HL-60 (cell line): ENCODE data around the gene SNX20.
A peak's percentile ranks its signal among the peaks of the same experiment; 100 is the strongest.

Source experiments
- DNase-seq, 2 experiments: peaks; one replicate each; pipeline ENCODE4 v3.0.0-alpha.2; 2010 to 2020; ENCODE audit warnings: low read depth in 1 of 2, low spot score in 1 of 2
- H3K27ac ChIP-seq: fragments of 250-450 bp; sonication (Bioruptor Pico); replicated peaks from 2 replicates; pipeline ENCODE4 v1.5.1; 2020; ENCODE audit warnings: mild to moderate bottlenecking, moderate library complexity
- H3K27me3 ChIP-seq: fragments of 250-450 bp; sonication (Bioruptor Pico); 2 replicates; pipeline ENCODE4 v1.5.1; 2021; ENCODE audit warnings: mild to moderate bottlenecking, moderate library complexity; ENCODE audit not compliant: insufficient read depth, poor library complexity, severe bottlenecking
- H3K4me3 ChIP-seq: replicated peaks from 2 replicates; pipeline ENCODE4 v1.5.1; 2011; ENCODE audit warnings: mild to moderate bottlenecking, control low read depth, low read length; ENCODE audit not compliant: insufficient read depth
- GABPA ChIP-seq: IDR thresholded peaks from 2 replicates; pipeline ENCODE4 v1.6.1; 2012; ENCODE audit warnings: low read depth
- POLR2AphosphoS5 ChIP-seq: IDR thresholded peaks from 2 replicates; pipeline ENCODE4 v1.6.1; 2012; ENCODE audit warnings: low read depth
- SPI1 ChIP-seq: IDR thresholded peaks from 2 replicates; pipeline ENCODE4 v1.6.1; 2012; ENCODE audit warnings: low read depth, mild to moderate bottlenecking, borderline replicate concordance
- TF ChIP-seq, protein P1 (sequence below): IDR thresholded peaks from 2 replicates; pipeline ENCODE4 v1.6.1; 2012; ENCODE audit warnings: low read depth; ENCODE audit not compliant: insufficient replicate concordance
- TF ChIP-seq, protein P2 (sequence below): IDR thresholded peaks from one replicate; pipeline ENCODE4 v1.5.1; 2011; ENCODE audit warnings: low read length, control low read depth, inconsistent platforms; ENCODE audit not compliant: insufficient read depth

Gene SNX20

DNA sequence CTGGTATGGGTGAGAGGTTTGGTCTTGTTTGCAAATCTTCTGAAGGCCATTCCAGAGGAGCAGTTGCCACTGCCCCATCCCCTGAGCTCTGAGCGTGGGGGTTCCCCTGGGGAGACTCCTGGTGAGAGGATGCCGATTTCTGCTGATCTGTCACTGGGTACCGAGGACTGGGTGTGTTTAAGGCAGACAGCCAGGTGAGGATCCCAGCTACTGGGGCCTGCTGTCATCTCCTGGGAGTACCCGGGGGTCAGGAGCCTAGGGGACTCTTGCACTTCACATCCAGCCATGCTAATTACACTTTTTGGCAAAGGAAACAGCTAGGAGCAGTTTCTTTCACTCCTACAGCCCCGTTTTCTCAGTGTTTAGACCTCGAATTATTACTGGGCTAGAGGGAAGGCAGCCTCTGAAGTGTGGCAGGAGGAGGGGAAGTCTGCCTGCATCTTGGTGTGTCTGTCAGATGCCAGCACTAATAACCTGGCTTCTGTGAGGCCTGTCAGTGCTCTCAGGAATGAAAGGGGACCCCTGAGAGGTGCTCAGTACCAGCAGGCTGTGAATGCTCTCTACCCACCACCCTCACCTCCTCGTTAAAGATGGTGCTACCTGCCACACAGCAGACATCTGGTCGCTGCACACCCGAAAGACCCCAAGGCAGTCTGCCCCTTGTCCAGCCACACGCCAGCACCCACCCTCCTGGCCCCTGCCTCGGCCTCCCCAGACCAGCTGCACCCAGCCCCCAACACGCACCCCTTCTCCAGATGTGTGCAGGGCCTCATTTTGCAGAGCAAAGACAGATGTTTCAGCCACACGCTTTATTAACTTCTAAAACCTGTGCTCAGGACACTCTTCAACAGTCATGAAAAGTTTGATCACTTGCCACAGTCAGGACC lies 43.2 kb downstream of the SNX20 start:
- Histone ChIP-seq H3K4me3 (no peak overlapping the region), H3K27ac (no peak overlapping the region), H3K27me3 (peaks cover 2% of the 10 kb centered on the region)
- DNase-seq = no peak
- TF ChIP-seq, protein P1, sequence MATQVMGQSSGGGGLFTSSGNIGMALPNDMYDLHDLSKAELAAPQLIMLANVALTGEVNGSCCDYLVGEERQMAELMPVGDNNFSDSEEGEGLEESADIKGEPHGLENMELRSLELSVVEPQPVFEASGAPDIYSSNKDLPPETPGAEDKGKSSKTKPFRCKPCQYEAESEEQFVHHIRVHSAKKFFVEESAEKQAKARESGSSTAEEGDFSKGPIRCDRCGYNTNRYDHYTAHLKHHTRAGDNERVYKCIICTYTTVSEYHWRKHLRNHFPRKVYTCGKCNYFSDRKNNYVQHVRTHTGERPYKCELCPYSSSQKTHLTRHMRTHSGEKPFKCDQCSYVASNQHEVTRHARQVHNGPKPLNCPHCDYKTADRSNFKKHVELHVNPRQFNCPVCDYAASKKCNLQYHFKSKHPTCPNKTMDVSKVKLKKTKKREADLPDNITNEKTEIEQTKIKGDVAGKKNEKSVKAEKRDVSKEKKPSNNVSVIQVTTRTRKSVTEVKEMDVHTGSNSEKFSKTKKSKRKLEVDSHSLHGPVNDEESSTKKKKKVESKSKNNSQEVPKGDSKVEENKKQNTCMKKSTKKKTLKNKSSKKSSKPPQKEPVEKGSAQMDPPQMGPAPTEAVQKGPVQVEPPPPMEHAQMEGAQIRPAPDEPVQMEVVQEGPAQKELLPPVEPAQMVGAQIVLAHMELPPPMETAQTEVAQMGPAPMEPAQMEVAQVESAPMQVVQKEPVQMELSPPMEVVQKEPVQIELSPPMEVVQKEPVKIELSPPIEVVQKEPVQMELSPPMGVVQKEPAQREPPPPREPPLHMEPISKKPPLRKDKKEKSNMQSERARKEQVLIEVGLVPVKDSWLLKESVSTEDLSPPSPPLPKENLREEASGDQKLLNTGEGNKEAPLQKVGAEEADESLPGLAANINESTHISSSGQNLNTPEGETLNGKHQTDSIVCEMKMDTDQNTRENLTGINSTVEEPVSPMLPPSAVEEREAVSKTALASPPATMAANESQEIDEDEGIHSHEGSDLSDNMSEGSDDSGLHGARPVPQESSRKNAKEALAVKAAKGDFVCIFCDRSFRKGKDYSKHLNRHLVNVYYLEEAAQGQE = no peak
- TF ChIP-seq SPI1 = no peak

DNA sequence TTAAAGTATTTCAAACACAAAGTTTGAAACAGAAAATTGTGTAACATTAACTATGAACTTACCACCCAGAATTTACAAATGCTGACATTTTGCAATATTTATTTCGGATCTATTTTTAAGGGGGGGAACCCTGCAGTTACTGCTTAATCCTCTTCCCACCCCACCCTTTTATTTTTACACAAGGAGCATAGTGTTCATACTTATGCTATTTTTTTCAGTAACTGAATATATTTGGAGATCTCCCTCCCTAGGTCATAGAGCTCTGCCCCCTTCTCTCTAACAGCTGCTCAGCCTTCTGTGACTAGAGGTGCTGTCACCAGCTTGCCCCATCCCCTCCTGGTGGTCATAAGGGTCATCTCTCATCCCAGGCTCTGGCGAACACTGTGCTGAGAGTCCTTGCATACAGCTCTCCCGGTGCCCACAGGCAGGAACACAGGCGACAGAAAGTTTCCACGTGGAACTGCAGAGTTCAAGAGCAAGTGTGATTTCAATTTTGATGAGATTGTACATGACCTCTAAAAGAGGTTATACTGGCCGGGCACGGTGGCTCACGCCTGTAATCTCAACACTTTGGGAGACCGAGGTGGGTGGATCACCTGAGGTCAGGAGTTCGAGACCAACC lies 44.2 kb downstream of the SNX20 start:
- TF ChIP-seq, protein P1 = no peak
- no peak for TF ChIP-seq SPI1
- TF ChIP-seq, protein P2, sequence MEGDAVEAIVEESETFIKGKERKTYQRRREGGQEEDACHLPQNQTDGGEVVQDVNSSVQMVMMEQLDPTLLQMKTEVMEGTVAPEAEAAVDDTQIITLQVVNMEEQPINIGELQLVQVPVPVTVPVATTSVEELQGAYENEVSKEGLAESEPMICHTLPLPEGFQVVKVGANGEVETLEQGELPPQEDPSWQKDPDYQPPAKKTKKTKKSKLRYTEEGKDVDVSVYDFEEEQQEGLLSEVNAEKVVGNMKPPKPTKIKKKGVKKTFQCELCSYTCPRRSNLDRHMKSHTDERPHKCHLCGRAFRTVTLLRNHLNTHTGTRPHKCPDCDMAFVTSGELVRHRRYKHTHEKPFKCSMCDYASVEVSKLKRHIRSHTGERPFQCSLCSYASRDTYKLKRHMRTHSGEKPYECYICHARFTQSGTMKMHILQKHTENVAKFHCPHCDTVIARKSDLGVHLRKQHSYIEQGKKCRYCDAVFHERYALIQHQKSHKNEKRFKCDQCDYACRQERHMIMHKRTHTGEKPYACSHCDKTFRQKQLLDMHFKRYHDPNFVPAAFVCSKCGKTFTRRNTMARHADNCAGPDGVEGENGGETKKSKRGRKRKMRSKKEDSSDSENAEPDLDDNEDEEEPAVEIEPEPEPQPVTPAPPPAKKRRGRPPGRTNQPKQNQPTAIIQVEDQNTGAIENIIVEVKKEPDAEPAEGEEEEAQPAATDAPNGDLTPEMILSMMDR = no peak
- TF ChIP-seq GABPA = no peak
- TF ChIP-seq POLR2AphosphoS5 = no peak
- Histone ChIP-seq H3K4me3 (no peak overlapping the region), H3K27me3 (peaks cover 2% of the 10 kb centered on the region), H3K27ac (no peak overlapping the region)
- no peak for DNase-seq

DNA sequence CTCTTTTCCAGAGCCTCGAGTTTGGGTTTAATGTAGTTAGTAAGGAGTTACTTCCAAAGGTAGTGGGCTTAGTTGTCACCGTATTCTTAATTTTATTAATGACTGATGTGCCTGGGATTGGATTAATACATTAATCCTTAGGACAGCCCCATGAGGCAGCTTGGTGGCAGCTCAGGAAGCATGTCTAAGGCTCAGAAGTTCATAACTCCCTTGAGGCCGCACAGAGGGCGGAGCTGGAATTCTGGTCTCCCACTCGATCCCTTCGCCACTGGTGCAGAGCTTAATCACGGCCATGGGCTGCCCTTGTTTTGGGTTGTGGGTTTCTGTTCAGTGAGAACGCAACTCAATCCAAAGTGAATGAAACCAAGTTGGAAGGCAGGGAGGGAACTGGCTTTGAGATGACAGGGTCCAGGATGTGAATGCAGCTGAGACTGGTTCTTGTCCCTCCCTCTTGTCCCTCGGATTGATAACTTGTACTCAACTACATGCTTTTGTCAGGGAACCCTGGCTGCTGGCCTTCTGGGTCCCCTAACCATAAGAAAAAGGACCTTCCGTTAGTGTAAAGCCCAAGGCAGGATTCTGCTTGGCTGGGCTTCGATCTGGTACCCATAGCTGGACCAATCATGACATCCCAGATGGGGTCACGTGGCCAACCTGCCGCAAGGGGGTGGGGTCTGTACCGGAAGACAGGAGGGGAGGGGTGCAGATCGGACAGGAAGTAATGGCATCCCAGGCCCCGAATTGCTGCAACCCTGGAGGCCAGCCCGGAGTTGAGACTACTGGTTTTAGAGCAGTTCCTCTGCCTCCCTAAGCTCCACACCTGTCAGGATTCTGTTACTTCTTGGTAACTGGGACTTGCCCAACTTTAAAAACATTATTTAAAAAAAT lies 45.4 kb downstream of the SNX20 start:
- no peak overlapping the region for H3K4me3 ChIP-seq
- TF ChIP-seq SPI1 = no peak
- TF ChIP-seq POLR2AphosphoS5 = no peak
- TF ChIP-seq, protein P2 = no peak
- peak; percentile 65 for TF ChIP-seq GABPA
- TF ChIP-seq, protein P1 = no peak
- DNase-seq = peak; percentile 44 to 65
- peaks cover 2% of the 10 kb centered on the region for H3K27me3 ChIP-seq
- H3K27ac ChIP-seq = no peak overlapping the region
